ENCODE measurements around the gene SCLT1.

GRCh38 chr4:129094347-129094746, 1.0 kb upstream of the SCLT1 start:
- TF ChIP-seq CTCF (IDR thresholded peaks at IDR 0.05) (no peak), POLR2A (IDR thresholded peaks at IDR 0.05) (no peak), POLR2AphosphoS5 (IDR thresholded peaks at IDR 0.05) (no peak)

All from gastroesophageal sphincter (tissue), 3 donors.